GM12865 (cell line): ENCODE measurements around the gene KCNV2.

Experiments
- DNase-seq: peaks from one replicate; pipeline ENCODE4 v3.0.0; 2010; ENCODE audit warnings: low read depth
- H3K4me3 ChIP-seq: 2 replicates; pipeline ENCODE4 v1.5.1; 2011; ENCODE audit warnings: mild to moderate bottlenecking, low read depth, low read length, control low read depth
- CTCF ChIP-seq: IDR thresholded peaks from 2 replicates; pipeline ENCODE4 v1.5.1; 2011; ENCODE audit warnings: low read length, control low read depth, low read depth, inconsistent platforms; ENCODE audit not compliant: insufficient read depth; ENCODE audit errors: missing control alignments

The KCNV2 gene

DNA sequence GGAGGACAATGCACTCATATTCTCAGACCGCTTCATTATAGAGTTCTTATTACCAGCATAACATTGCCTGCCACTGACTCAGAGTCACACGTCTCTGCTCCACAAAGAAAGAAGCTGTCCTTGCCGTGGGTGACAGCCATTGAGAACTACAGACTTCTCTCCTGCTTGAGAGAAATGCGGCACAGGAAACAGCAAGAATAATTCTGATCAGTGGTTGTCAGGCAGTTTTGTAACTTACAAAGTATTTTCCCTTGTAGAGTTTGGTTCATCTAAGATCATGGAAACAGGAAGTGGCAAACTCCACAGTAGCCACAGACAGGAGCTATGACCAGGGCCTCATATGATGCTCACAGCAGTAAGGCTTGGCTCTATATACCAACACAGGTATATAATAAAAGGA is 47.0 kb downstream of the KCNV2 start:
- H3K4me3 ChIP-seq, result no peak overlapping the region
- no peak for TF ChIP-seq CTCF
- DNase-seq, result peak; percentile 13

DNA sequence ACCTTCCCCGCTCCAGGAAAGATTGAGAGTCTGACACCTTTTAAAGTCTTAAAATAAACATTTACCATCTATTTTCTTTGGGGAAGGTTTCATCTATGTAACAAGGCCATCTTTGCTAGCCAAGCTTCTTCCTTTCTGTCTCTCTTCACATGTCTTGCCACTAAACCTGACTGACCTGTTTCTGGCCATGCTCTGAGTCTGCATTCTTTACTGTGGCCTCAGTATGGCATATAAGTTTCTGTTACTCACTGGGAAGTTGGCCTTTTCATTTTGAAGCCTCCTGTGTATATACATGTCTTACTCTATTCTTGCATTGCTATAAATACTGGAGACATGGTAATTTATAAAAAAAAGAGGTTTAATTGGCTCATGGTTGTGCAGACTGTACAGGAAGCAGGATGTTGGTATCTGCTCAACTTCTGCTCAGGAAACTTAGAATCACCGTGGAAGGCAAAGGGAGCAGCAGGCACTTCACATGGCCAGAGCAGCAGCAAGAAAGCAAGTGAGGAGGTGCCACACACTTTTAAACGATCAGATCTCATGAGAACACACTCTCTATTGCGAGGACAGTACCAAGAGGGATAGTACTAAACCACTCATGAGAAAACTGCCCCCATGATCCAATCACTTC is 48.1 kb downstream of the KCNV2 start:
- TF ChIP-seq CTCF, result no peak
- no peak overlapping the region for H3K4me3 ChIP-seq
- DNase-seq, result no peak

- DNase-seq, result no peak
- no peak overlapping the region for H3K4me3 ChIP-seq
- no peak for TF ChIP-seq CTCF
Observed at GRCh38 chr9:2767800-2768677, 50.7 kb downstream of the KCNV2 start.

- no peak for TF ChIP-seq CTCF
- H3K4me3 ChIP-seq, result no peak overlapping the region
- no peak for DNase-seq
Observed at GRCh38 chr9:2771087-2771486, 53.8 kb downstream of the KCNV2 start.

DNA sequence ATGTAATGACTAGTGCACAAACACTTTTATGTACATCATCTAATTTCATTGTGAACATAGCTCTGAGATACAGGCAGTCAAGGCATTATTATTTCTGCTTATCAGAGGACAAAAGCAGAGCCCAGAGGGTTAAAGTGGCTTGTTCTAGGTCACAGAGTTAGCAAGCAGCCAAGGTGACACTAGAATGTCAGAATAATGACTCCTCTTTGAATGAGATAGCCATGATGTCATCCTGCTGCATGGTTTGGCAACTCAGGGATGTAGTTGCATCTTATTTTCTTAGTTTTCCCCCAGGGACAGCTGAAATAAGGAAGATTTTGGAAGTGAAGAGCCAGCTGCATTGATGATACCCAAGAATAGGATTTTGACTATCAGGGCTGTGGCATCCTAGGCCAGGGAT is 54.4 kb downstream of the KCNV2 start:
- no peak for TF ChIP-seq CTCF
- no peak for DNase-seq
- no peak overlapping the region for H3K4me3 ChIP-seq

GRCh38 chr9:2777454-2777853 is 60.1 kb downstream of the KCNV2 start:
- H3K4me3 ChIP-seq, result no peak overlapping the region
- no peak for DNase-seq
- TF ChIP-seq CTCF, result no peak

GRCh38 chr9:2778816-2779215 is 61.5 kb downstream of the KCNV2 start:
- DNase-seq, result no peak
- no peak for TF ChIP-seq CTCF

More at GRCh38 chr9:2778816-2779215, 61.5 kb downstream of the KCNV2 start:
- no peak overlapping the region for H3K4me3 ChIP-seq
